ENCODE data around the gene HSD11B1. TPM values are rescaled to one million over a fixed set of nuclear protein-coding genes. Genes with fewer than 3 reads are reported as not detected.

The HSD11B1 gene
- total RNA-seq, 6 donors from 2014 or later: 3.1 to 25.8 (median 17.4) TPM

- Histone ChIP-seq H3K4me3 (no peak overlapping the region), H3K36me3 (no peaks in the 10 kb centered on the region), H3K27ac (peak overlapping the region in 3 of 4 donors; percentile 4 to 69 (median 36)), H3K4me1 (peaks cover 0 to 12% (median 2%) of the 10 kb centered on the region in 4 donors), H3K27me3 (no peaks in the 10 kb centered on the region), H3K9me3 (no peaks in the 10 kb centered on the region)
- DNase-seq (no peak), ATAC-seq (ENCODE audit: low FRiP score in 2 of 2) (peak in 1 of 2 donors; percentile 53)
- TF ChIP-seq POLR2A (IDR thresholded peaks at IDR 0.05): no peak
- peak in 1 of 4 donors; percentile 30 for TF ChIP-seq EP300 (IDR thresholded peaks at IDR 0.05)
- TF ChIP-seq POLR2AphosphoS5 (IDR thresholded peaks at IDR 0.05): peak; percentile 42 to 67
- TF ChIP-seq, protein P1, sequence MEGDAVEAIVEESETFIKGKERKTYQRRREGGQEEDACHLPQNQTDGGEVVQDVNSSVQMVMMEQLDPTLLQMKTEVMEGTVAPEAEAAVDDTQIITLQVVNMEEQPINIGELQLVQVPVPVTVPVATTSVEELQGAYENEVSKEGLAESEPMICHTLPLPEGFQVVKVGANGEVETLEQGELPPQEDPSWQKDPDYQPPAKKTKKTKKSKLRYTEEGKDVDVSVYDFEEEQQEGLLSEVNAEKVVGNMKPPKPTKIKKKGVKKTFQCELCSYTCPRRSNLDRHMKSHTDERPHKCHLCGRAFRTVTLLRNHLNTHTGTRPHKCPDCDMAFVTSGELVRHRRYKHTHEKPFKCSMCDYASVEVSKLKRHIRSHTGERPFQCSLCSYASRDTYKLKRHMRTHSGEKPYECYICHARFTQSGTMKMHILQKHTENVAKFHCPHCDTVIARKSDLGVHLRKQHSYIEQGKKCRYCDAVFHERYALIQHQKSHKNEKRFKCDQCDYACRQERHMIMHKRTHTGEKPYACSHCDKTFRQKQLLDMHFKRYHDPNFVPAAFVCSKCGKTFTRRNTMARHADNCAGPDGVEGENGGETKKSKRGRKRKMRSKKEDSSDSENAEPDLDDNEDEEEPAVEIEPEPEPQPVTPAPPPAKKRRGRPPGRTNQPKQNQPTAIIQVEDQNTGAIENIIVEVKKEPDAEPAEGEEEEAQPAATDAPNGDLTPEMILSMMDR (IDR thresholded peaks at IDR 0.05): no peak
- WGBS, 2 donors: 10 to 14% methylated on average over 5 of the region's 5 CpGs
These were observed 44.7 kb upstream of the HSD11B1 start for GRCh38 chr1:209659909-209660308.

GRCh38 chr1:209661071-209661470 is 43.6 kb upstream of the HSD11B1 start:
- H3K27ac ChIP-seq: no peak overlapping the region
- H3K36me3 ChIP-seq: no peaks in the 10 kb centered on the region
- H3K9me3 ChIP-seq: no peaks in the 10 kb centered on the region
- ATAC-seq (ENCODE audit: low FRiP score in 2 of 2) (no peak), DNase-seq (no peak)
- WGBS, 2 donors: 23 to 26% methylated on average over 1 of the region's 1 CpG
- H3K27me3 ChIP-seq: no peaks in the 10 kb centered on the region
- H3K4me3 ChIP-seq: no peak overlapping the region
- no peak for TF ChIP-seq POLR2A (IDR thresholded peaks at IDR 0.05)
- TF ChIP-seq, protein P1 (IDR thresholded peaks at IDR 0.05): no peak
- no peak for TF ChIP-seq POLR2AphosphoS5 (IDR thresholded peaks at IDR 0.05)
- no peak for TF ChIP-seq EP300 (IDR thresholded peaks at IDR 0.05)
- H3K4me1 ChIP-seq: peaks cover 0 to 11% (median 2%) of the 10 kb centered on the region in 4 donors

DNA sequence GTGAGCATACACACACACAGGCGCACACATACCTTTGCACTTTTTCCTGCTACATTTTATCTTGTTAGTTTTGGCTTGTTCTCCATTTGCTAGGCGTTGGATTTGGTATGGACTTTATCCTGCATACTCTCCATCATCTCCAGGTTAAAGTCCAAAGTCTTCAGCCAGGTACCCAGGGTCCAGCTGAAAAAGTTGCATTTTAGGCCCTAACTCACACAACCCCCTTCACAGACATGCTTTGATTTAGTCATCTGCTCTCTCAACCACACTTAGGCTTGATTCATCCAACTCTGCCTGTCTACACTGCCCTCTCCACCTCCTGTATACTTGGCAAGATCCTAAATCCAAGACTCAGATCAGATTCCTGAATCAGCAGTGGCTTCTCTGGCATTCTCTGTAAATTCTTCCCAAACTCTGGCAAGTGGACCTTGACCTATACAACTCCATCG is 41.7 kb upstream of the HSD11B1 start:
- Histone ChIP-seq H3K4me3 (no peak overlapping the region), H3K9me3 (no peaks in the 10 kb centered on the region), H3K36me3 (no peaks in the 10 kb centered on the region), H3K27me3 (no peaks in the 10 kb centered on the region), H3K4me1 (peaks cover 0 to 11% (median 0%) of the 10 kb centered on the region in 4 donors), H3K27ac (no peak overlapping the region)
- no peak for DNase-seq
- WGBS, 2 donors: 88 to 97% methylated on average over 3 of the region's 3 CpGs
- no peak for TF ChIP-seq POLR2A (IDR thresholded peaks at IDR 0.05)
- no peak for TF ChIP-seq POLR2AphosphoS5 (IDR thresholded peaks at IDR 0.05)
- TF ChIP-seq EP300 (IDR thresholded peaks at IDR 0.05): no peak
- TF ChIP-seq, protein P1 (IDR thresholded peaks at IDR 0.05): no peak
- no peak for ATAC-seq (ENCODE audit: low FRiP score in 2 of 2)

- Histone ChIP-seq H3K9me3 (no peaks in the 10 kb centered on the region), H3K4me1 (no peaks in the 10 kb centered on the region), H3K4me3 (no peak overlapping the region), H3K27me3 (no peaks in the 10 kb centered on the region), H3K36me3 (no peaks in the 10 kb centered on the region), H3K27ac (no peak overlapping the region)
- TF ChIP-seq POLR2AphosphoS5 (IDR thresholded peaks at IDR 0.05) (no peak), POLR2A (IDR thresholded peaks at IDR 0.05) (no peak), EP300 (IDR thresholded peaks at IDR 0.05) (no peak)
- 76 to 93% methylated on average over 1 of the region's 1 CpG for WGBS, 2 donors
- DNase-seq: no peak
- ATAC-seq (ENCODE audit: low FRiP score in 2 of 2): no peak
These were observed 37.5 kb upstream of the HSD11B1 start for GRCh38 chr1:209667103-209667502.

DNA sequence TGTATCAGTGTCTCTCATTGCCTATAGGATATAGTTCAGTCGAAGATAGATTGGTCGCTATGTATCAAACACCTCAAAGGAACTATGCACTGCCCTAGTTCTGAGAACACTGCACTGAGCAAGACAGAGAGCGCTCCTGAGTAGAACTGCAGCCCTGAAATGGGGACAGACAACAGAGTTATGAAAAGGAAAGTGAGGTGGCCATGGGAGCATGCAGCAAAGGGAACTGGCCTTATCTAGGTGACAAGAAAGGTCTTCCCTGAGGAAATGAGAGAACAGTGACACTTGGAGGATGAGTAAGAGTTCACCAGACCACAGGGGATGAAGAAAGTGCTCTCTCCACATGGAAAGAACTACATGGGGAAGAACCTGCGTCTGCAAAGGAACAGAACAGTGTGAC is 36.9 kb upstream of the HSD11B1 start:
- Histone ChIP-seq H3K27ac (no peak overlapping the region), H3K9me3 (no peaks in the 10 kb centered on the region), H3K36me3 (no peaks in the 10 kb centered on the region), H3K27me3 (no peaks in the 10 kb centered on the region), H3K4me1 (no peaks in the 10 kb centered on the region), H3K4me3 (no peak overlapping the region)
- no peak for ATAC-seq (ENCODE audit: low FRiP score in 2 of 2)
- TF ChIP-seq POLR2A (IDR thresholded peaks at IDR 0.05) (no peak), EP300 (IDR thresholded peaks at IDR 0.05) (no peak), POLR2AphosphoS5 (IDR thresholded peaks at IDR 0.05) (no peak)
- TF ChIP-seq, protein P1 (IDR thresholded peaks at IDR 0.05): no peak
- WGBS, 2 donors: 85 to 87% methylated on average over 4 of the region's 4 CpGs
- DNase-seq: no peak

All from upper lobe of left lung (tissue), 6 donors.